Measurements from ENCODE around the gene HCST. TPM values are rescaled to one million over a fixed set of nuclear protein-coding genes. Genes with fewer than 3 reads are reported as not detected.

Gene HCST
- total and polyA plus RNA-seq, 2 of the 13 experiments (the other 11 are each of a cell fraction or from before 2014, with no cell fraction given) = 0.24 to 1.2 TPM

DNA sequence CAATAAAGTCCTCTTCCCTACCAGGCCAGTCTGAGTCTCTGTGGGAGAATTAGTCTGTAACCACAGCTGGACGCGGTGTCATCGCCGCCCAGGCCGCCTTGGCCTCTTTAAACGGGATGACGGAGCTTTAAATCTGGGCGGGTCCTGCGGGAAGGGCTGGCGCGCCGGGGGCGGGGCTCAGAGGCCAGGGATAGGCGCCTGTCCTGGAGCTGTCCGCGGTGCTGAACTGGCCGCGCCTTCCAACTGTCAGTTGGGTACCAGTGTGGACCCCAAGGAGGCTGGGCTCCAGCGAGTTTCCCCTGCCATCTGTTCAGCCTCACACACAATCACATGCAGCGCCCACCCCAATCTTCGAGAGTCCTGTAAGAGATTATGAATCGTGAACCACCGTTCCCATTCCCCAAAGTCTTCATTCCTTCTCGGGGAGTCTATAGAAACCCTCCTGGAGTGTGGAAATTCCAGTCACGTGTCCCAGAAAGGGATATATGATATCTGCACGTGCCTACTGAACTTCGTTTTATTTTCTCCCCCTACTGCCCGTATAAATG, 22.5 kb upstream of the HCST start (continued):
- TF ChIP-seq SMARCC2 (IDR thresholded peaks at IDR 0.05) = no peak
- peak; percentile 99 for TF ChIP-seq ZSCAN9 (CRISPR knock-in tag; IDR thresholded peaks at IDR 0.05; ENCODE audit: borderline replicate concordance)
- TF ChIP-seq NAIF1 (CRISPR knock-in tag; IDR thresholded peaks at IDR 0.05; ENCODE audit: borderline replicate concordance) = peak; percentile 53; the same call in 1 of the 2 replicates
- no peak for TF ChIP-seq GABPA (IDR thresholded peaks at IDR 0.05; ENCODE audit: low read depth, low read length)
- TF ChIP-seq GABPA (CRISPR knock-in tag; IDR thresholded peaks at IDR 0.05; ENCODE audit: low read depth) = peak; percentile 29; the same call in 1 of the 2 replicates
- TF ChIP-seq EZH2 (conservative IDR thresholded peaks at IDR 0.05; ENCODE audit: low read depth, low read length) = no peak
- TF ChIP-seq, protein P1, sequence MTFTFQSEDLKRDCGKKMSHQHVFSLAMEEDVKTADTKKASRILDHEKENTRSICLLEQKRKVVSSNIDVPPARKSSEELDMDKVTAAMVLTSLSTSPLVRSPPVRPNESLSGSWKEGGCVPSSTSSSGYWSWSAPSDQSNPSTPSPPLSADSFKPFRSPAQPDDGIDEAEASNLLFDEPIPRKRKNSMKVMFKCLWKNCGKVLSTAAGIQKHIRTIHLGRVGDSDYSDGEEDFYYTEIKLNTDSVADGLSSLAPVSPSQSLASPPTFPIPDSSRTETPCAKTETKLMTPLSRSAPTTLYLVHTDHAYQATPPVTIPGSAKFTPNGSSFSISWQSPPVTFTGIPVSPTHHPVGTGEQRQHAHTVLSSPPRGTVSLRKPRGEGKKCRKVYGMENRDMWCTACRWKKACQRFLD (CRISPR knock-in tag; IDR thresholded peaks at IDR 0.05; ENCODE audit: borderline replicate concordance) = peak; percentile 79; the same call in 1 of the 2 replicates
- TF ChIP-seq ZNF180 (CRISPR knock-in tag; IDR thresholded peaks at IDR 0.05; ENCODE audit: borderline replicate concordance, low read depth) = no peak
- TF ChIP-seq ZNF543 (CRISPR knock-in tag; IDR thresholded peaks at IDR 0.05) = peak; percentile 91
- TF ChIP-seq SRSF9 (IDR thresholded peaks at IDR 0.05; ENCODE audit: borderline replicate concordance, insufficient read depth, low read depth, low read length, poor library complexity, severe bottlenecking) = no peak
- TF ChIP-seq KDM5B (CRISPR knock-in tag; IDR thresholded peaks at IDR 0.05; ENCODE audit: borderline replicate concordance) = peak; percentile 89
- TF ChIP-seq ZNF616 (CRISPR knock-in tag; IDR thresholded peaks at IDR 0.05; ENCODE audit: low read depth) = peak; percentile 55; the same call in 1 of the 2 replicates
- TF ChIP-seq MYNN (CRISPR knock-in tag; IDR thresholded peaks at IDR 0.05; ENCODE audit: low read depth) = peak; percentile 91
- TF ChIP-seq, protein P2, sequence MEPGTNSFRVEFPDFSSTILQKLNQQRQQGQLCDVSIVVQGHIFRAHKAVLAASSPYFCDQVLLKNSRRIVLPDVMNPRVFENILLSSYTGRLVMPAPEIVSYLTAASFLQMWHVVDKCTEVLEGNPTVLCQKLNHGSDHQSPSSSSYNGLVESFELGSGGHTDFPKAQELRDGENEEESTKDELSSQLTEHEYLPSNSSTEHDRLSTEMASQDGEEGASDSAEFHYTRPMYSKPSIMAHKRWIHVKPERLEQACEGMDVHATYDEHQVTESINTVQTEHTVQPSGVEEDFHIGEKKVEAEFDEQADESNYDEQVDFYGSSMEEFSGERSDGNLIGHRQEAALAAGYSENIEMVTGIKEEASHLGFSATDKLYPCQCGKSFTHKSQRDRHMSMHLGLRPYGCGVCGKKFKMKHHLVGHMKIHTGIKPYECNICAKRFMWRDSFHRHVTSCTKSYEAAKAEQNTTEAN (CRISPR knock-in tag; conservative IDR thresholded peaks at IDR 0.05) = peak; percentile 95
- TF ChIP-seq CHD2 (IDR thresholded peaks at IDR 0.05; ENCODE audit: low read depth, low read length) = no peak
- TF ChIP-seq, protein P3, sequence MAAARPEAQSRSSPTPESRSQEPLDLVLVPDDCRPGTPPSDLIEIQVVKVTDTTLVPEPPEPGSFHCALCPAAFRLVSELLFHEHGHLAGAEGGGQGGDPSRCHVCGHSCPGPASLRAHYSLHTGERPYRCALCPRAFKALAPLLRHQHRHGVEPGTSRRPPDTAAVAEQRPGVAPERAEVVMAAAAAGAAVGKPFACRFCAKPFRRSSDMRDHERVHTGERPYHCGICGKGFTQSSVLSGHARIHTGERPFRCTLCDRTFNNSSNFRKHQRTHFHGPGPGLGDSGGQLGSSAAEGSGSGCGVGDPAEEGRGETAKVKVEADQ (CRISPR knock-in tag; IDR thresholded peaks at IDR 0.05; ENCODE audit: borderline replicate concordance) = peak; percentile 87; the same call in 1 of the 2 replicates
- TF ChIP-seq ZNF205 (CRISPR knock-in tag; IDR thresholded peaks at IDR 0.05) = peak; percentile 88
- TF ChIP-seq, protein P4, sequence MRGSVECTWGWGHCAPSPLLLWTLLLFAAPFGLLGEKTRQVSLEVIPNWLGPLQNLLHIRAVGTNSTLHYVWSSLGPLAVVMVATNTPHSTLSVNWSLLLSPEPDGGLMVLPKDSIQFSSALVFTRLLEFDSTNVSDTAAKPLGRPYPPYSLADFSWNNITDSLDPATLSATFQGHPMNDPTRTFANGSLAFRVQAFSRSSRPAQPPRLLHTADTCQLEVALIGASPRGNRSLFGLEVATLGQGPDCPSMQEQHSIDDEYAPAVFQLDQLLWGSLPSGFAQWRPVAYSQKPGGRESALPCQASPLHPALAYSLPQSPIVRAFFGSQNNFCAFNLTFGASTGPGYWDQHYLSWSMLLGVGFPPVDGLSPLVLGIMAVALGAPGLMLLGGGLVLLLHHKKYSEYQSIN (CRISPR knock-in tag; IDR thresholded peaks at IDR 0.05; ENCODE audit: borderline replicate concordance) = 0 out of 2 replicates have a peak, but pooled peaks have one; percentile 55
- no peak for TF ChIP-seq SP1 (IDR thresholded peaks at IDR 0.05)
- peak; percentile 79 for TF ChIP-seq SP1 (CRISPR knock-in tag; IDR thresholded peaks at IDR 0.05)
- no peak for TF ChIP-seq ZNF496 (CRISPR knock-in tag; IDR thresholded peaks at IDR 0.05; ENCODE audit: insufficient replicate concordance)
- TF ChIP-seq ATF7 (IDR thresholded peaks at IDR 0.05) = no peak
- no peak for TF ChIP-seq ATF7 (CRISPR knock-in tag; IDR thresholded peaks at IDR 0.05)
- peak; percentile 80; the same call in 1 of the 2 replicates for TF ChIP-seq YEATS2 (CRISPR knock-in tag; IDR thresholded peaks at IDR 0.05; ENCODE audit: borderline replicate concordance)
- no peak for TF ChIP-seq ZNF484 (CRISPR knock-in tag; IDR thresholded peaks at IDR 0.05; ENCODE audit: borderline replicate concordance, low read depth)
- no peak for TF ChIP-seq PAF1 (CRISPR knock-in tag; IDR thresholded peaks at IDR 0.05)
- TF ChIP-seq TEAD3 (CRISPR knock-in tag; optimal IDR thresholded peaks at IDR 0.05; ENCODE audit: borderline replicate concordance) = peak; percentile 62
- TF ChIP-seq TCF7L2 (IDR thresholded peaks at IDR 0.05; ENCODE audit: low read depth, low read length) = no peak
- TF ChIP-seq NFATC3 (CRISPR knock-in tag; IDR thresholded peaks at IDR 0.05) = no peak
